Cerebellar nuclear complex (tissue), 1 donor: ENCODE data around the gene SRMS.

Experiments used
- DNase-seq, 2 experiments: peaks; one replicate each; lab custom pipeline; 2025; lab: John Stamatoyannopoulos, UW

SRMS gene, protein sequence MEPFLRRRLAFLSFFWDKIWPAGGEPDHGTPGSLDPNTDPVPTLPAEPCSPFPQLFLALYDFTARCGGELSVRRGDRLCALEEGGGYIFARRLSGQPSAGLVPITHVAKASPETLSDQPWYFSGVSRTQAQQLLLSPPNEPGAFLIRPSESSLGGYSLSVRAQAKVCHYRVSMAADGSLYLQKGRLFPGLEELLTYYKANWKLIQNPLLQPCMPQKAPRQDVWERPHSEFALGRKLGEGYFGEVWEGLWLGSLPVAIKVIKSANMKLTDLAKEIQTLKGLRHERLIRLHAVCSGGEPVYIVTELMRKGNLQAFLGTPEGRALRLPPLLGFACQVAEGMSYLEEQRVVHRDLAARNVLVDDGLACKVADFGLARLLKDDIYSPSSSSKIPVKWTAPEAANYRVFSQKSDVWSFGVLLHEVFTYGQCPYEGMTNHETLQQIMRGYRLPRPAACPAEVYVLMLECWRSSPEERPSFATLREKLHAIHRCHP

DNA sequence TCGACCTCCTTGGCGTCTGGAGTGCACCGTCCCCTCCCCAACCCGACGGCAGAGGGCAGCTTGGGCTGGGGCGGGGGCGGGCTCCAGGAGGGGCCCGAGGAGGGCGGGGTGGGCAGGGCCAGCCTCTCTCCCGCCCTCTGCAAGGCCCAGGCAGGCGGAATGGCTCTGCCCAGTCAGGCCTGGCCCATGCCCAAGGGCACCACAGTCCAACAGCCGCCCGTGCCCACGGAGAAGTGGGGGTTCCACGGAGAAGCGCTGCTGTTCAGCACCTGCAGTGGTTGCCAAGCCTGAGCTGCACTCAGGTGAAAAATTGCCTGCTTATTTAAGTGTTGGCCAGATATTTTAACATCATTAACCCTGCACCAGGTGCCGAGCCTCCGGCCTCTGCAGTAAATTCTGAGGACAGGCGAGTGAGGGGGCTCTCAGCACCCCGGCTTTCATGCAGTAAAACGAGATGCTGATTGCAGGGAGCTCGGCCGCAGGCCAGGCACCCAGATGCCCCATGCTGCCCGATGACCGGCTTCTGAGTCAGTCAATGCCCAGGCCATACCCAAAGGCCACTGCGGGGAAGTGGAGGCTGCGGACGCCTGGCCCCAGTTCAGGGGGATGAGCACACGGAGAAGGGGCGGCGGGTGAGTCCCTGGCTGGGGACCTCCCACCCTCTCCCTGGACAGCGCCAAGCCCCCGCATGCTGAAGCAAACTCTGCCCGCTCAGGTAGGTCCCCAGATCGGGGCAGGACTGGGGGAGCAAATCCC is at the start of gene SRMS:
TSS of gene SRMS (minus strand) at position 25 of the 756 bp plus-strand sequence. CDS start 286 bp downstream, outside the sequence.
- DNase-seq = no peak

DNA sequence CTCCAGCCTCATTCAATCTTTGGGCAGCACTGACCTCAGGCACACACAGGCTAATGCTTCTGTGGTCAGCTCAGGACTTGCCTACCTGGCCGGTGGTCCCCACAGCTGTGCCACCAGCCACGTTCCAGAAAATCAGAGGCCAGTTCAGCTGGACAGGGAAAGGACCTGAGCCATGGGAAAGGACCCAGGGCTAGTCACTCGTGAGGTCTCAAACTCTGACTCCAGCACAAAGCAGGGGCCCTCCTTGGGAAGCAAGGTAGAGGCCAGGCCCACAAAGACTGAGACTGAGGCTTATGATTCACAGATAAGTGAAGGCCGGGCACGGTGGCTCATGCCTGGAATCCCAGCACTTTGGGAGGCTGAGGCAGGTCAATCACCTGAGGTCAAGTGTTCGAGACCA is 48.9 kb upstream of the SRMS start:
- DNase-seq = no peak

DNA sequence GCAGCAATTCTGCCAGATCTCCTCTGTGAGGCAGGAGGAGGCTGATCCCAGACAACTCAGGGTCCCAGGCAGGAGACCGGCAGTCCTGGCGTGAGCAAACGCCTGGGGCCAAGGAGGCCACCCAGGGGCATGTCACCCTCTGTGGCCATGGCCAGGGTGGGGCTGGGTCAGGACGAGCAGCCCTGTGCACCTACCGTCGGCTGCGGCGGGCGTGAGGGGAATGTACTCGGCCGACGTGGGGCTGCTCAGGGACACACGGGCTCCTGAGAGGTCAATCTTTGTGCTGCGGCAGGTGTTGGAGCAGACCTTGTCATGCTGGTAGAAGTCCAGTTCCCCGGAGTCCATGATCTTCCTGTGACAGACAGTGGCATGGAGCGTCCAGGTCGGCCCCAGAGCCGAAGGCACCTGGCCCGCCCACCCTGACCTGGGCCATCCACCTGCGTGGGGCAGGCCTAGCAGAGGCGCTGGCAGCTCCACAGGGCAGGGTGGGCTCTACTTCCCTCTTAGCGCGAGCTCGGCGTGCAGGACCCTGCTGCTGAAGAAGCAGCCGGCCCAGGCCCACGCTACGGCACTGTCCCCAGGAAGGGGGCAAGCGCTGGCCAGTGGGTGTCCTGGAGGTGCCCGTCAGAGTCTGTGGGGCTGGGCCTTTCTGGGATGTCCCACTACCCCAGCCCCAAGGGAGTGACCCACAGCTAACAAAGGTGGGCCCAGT is 48.0 kb upstream of the SRMS start:
- no peak for DNase-seq

DNA sequence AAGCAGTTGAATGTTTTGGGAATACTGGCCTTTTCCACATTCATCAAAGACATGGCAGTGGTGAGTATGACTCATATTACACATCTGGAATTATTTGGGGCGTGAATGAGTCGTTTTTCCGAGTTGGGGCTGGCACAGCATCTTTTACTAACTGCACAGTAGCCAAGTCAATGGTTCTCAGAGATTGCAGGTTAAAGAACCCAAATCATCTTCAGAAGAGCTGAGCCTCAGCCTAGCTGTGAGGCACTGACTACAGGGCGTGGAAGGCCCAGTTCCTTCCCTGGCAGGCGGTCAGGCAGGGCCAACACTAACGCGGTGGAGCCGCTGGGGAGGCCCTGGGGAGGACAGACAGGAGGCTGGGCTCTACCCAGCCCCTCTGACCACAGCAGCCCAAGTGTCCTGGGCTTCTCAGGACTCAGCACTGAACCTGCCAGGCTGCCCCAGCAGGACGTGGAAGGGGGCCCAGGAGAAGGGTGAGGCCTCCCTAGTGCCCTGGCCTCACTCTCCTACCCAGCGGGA is 46.6 kb upstream of the SRMS start:
- DNase-seq = no peak

DNA sequence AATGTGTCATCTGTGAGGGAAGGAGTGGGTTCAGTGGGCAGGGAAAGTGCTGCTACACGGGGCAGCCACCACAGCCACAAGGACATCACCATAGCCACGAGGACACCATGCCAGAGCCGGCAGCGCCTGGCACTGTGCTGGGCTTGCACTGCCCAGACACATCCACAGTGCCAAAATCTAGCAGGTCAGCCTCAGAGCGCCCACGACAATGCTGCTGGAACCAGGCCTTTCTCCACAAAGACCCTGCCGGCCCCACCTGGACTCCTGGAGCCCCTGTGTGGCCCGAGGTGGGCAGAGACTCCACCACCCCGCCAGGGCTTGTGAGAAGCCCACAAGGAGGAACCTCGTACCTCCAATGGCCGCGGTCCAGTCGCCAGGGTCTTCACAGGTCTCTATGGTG is 45.1 kb upstream of the SRMS start:
- no peak for DNase-seq

DNA sequence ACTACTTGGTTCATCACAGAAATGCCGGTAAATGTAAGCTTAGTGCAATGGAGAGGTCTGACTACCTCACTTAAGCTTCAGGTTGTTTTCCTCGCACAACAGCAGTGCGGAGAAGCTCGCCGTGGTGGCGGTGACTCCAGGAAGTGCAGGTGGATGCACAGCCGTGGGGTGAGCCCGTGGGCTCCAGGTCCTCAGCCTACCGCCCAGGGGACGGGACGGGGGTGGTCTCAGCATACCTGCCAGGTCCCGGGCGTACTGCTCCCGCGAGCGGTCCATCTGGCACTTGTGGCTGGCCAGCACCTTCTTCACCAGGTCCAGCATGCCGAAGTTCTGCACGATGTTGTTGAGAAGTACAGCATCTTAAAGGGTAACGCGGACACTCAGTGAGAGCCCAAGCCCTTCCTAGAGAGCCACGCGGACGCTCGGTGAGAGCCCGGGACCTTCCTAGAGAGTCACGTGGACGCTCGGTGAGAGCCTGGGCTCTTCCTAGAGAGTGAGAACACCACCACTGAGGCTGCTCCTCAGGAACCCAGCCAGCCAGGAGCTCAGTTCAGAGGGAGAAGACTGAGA is 44.3 kb upstream of the SRMS start:
- no peak for DNase-seq

DNA sequence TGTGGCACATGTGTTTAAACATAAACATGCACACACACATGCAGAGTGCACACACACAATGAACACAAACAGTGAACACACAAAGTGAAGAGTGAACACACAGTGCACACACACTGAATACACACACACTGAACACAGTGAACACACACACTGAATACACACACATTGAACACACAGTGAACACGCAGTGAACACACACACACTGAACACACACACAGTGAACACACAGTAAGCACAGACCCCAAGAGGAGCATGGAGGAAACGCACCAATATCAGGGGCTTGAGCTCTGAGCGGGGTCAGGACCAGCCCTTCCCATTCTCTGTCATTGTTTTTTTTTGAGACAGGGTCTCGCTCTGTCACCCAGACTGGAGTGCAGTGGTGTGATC is 43.6 kb upstream of the SRMS start:
- DNase-seq = no peak

DNA sequence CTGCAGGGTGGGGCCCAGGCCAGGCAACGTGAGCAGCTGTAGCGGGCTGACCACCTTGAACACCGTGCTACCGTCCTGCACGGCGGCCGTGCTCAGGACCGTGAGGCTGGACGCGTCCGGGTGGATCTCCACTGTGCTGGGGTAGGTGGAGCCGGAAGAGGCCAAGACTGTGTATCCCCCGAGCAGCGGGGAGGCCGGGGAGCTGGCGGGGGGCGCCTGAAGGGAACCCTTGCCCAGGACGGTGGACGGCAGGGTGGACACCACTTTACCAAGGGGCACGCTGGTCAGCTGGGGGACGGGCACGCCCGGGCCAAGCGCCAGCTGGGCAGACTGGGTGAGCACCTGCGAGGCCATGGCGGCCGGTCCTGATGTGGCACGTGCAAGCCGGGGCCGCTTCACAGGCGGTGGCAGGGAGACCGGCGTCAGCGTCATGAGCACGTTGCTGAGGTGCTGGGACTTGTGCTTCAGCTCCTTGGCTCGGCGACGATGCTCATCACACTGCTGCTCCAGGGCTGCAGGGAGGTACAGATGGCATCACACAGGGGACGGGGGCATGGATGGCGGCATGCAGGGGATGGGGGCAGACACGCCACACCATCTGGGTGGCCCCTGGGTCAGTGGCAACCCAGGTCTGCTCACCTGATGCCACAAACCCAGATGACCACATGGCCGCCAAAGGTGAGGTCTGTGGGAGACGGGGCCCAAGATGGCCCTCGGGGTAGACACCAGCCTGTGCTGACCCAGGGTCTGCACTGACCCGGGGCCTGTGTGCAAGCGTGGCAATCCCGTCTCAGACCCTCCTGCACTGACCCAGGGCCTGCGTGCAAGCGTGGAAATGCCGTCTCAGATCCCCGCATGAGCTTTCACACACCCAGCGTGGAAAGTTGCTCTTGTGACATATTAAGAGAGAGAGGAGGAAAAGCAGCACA is 42.9 kb upstream of the SRMS start:
- no peak for DNase-seq

DNA sequence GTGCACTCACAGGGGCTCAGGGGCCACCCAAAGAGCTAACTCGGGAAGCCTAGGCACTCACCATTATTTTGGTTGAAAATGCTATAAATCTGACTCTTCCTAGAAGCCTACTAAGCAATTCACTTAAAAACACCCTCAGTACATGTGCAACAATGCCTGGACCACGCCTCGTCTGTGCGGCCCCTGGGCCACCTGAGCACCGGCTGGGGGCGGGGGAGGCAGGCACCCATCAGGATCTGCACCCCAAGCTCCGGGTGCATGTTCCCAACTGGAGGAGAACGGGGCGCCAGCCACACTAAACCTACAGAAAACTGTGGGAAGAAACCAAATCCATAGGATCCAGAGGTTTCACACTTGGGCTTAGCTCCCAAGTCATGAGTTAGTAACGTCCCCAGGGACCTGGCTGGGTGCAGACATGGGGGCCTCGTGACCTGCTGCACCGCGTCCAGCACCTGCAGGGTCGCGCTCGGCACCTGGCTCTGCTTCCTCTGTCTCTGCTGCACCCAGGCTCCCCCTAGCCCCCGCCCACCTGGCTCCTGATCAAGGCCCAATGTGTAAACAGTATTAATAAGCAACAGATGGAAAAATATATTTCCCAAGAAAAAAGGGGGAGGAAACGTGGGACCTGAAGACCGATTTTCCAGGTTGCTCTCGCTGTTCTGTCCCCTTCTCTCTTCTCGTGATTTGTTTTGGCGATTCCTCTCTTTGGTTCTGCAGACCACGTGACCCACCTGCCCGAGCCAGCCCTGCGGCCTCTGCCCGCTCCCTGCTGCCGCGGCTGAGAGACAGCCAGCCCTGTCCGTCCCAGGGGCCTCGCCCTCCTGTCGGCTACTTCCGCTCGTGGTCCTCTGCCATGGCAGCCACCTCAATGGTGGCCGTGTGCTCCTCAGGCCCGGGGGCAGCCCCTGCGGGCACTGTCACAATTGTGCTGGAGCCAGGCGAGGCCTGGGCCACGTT is 42.0 kb upstream of the SRMS start:
- no peak for DNase-seq

DNA sequence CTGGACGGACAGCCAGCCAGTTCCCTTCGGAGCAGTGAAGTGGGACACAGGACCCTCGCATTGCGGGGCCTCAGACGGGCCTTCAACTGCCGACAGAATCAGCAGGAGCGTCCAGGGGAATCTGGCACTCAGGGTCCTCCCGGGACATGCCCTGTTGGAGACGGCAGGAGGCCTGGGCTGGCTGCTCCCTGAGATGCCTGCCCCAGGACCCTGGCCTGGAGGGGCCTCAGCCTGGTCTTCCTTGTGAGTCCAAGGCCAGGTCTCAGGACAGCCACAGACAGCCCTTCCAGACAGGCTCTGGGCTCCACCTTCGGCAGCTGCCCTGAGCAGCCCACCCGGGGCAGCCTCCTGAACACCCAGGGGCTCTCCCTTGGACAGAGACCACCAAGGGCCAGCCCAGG is 41.1 kb upstream of the SRMS start:
- no peak for DNase-seq

DNA sequence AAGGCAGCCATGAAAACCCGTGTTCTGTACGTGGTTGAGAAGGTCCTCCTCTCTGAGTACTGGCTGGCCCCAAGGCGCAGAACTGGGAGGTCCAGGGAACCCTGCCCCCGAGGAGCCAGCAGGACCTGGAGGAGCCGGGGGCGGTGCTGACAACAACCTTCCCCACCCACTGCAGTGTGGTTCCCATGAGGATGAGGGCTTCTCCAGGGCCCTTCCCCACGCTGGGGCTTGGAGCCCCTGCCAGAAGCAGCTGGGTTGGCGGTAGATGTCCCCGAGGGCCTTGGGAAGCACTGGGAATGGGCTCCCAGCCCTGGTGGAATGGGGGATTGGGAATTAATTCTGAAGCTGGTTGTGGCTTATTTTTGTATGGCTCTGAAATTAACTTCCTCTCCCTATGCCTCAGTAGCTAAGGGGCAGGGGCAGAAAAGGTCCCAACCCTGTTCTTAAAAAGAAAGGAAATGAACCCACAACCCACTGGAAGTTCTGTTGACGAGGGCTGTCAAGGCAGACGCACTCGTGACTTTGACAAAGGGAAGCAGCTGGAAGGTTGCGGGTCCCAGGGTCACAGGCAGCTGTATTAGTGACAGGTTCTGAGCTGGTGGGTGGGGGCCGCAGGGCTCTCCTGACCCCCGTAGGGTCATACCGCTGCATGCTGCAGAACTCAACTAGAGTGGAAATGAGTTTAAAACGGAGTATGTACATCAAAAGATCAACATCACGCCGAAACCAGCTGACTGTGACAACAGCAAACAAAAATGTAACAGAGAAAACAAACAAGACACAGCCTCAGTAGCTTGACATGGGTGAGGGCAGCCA is 40.4 kb upstream of the SRMS start:
- DNase-seq = no peak

DNA sequence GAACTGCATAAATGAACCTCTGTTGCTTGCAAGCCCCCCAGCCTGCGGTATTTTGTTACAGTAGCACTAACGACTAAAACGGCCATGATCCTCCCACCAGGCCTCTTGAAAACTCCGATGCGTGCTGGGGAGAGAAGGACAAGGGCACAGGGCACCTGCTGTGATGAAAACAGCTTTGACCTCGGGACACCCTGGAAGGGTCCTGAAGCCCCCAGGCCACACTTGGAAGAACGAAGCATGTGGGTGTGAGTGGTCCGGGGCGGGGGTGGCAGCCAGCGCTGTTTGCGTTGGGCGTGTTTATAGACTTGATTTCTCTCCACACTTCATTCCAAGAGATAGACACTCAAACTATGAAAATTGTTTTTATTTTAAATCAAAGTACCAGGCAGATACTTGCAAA is 39.7 kb upstream of the SRMS start:
- DNase-seq = no peak

DNA sequence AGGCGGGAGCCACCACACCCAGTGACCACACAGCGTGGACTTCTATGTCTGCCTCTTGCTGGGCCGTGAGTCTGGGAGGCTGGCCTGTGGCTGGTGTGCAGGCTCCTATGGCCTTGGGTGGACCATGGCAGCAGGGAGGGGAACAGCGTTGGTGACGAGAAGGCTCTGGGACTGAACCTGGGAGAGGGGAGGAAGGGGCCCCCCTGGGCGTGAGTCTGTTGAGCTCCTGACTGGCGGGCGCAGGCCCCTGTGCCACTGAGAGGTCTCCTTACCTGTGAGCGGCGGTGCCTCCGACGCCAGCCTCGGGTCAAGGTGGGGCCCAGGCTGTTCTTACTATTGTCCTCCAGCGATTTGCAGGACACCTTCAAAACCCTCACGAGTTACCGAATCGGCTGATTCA is 39.2 kb upstream of the SRMS start:
- no peak for DNase-seq

DNA sequence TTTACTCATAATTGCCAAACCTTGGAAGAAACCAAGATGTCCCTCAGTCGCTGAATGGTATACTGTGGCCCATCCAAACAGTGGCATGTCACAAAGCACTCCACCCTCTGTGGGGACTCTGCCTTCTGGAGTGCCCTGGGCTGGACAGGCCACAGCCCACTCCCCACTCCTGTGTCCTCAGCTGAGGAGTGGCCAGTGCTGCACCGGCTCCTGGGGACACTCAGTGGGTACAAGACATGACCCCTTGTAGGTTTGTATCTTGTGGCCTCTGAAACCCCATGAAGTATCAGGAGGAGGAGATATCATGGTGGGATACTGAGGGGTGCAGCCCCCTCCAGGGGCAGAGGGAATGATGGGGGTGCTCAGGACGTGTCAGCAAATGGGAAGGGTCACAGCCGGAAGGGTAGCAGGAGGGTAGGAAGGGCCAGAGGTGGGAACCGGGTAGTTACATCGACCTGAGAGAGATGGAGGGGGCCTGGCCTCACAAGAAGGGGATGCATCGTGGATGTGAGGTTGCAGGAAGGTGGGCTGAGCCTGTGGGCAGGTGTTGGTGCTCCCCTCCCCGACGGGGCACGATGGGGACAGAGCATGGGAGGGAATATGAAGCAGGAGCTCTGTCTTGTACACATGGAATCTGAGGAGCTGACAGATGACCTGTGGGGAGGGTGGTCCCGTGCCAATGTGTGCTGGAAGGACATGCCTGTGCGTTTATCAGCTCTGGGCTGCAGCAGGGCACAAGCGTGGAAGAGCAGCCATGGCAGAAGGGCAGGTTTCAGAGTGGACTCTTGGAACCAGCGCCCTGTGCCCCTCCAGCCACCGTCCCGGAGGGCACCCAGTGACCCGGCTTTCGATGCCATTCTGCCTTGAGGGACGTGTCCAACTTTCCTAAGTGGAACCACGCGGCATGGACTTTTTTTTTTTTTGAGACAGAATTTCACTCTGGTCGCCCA is 38.3 kb upstream of the SRMS start:
- DNase-seq = no peak

DNA sequence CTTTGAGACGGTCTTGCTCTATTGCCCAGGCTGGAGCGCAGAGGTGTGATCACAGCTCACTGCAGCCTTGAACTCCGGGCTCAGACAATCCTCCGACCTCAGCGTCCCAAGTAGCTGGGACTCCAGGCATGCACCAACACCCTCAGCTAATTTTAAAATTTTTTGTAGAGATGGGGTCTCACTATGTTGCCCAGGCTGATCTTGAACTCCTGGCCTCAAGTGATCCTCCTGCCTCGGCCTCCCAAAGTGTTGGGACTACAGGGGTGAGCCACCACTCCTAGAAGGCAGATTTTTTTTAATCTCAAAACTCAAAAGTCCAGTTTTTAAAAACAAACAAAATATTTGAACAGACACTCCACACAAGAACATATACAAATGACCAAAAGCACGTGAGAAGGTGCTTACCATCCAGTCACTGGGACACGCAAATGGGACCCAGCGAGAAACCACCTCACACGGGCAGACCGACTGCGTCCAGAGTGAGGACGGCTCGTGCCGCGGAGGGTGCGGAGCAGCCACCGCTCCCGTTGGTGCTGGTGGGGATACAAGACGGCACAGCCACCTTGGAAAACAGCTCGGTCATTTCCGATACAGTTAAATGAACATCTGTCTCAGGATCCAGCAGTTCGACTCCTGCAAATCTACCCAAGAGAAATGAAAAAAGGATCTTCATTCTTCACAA is 35.0 kb upstream of the SRMS start:
- no peak for DNase-seq

DNA sequence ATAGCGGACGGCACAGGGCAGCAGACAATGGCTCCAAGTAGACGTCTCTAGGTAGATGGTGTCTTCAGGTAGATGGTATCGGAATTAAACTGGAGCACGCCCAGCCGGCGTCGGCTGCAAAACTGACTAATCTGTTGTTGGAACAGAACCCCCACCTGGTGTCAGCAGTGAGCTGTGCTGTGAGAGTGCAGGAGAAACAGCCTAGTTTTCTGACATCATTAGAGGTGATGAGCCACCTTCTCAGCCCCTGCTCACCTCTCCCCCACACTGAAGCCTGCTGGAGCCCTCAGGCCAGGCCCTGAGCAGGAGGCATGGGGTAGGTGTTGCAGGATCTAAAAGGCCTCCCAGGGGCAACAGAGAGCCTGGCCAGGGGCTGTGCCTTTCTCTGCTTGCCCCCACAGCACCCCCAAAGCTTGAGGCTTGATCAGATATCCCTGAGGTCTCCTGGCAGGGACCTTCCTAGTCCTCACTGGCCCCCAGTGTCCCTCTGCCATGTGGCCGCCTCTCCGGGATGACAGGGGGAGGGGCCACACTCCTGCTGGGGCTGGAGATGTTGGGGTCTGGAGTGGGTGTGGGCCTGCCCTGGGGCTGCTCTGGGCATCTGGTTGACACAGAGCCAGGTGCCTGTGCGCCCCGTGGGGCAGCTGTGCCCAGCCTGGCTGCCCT is 33.4 kb upstream of the SRMS start:
- no peak for DNase-seq
